ENCODE results near the gene BARHL2. TPM values are rescaled to one million over a fixed set of nuclear protein-coding genes. Genes with fewer than 3 reads are reported as not detected.

BARHL2 gene
- total and polyA plus RNA-seq, 11 donors, result not detected

GRCh38 chr1:90719330-90720144, 2.4 kb upstream of the BARHL2 start:
- peak in 1 of 4 donors; percentile 29 for ATAC-seq

GRCh38 chr1:90718411-90719329, 1.6 kb upstream of the BARHL2 start:
- peaks cover 0 to 8% (median 0%) of the 10 kb centered on the region in 12 donors for H3K9me3 ChIP-seq
- WGBS, 4 donors, result 2 to 4% (median 3%) methylated on average over 40 to 66 of the region's 66 CpGs
- DNase-seq (no peak), ATAC-seq (no peak)
- no peak overlapping the region for H3K27ac ChIP-seq
- H3K4me3 ChIP-seq, result peak overlapping the region in 11 of 12 donors; percentile 8 to 46 (median 28)
- no peak for TF ChIP-seq POLR2A (IDR thresholded peaks at IDR 0.05)
- TF ChIP-seq CTCF (IDR thresholded peaks at IDR 0.05), result no peak
- H3K4me1 ChIP-seq, result peaks cover 0 to 41% (median 15%) of the 10 kb centered on the region in 12 donors
- intact Hi-C loops (cut with DNase I), result loop anchor here in 2 of 10 donors (5.0 to 10.0 kb wide), 2 partner anchors 136 to 449 kb away; no protein-coding TSS in a partner anchor
- peaks cover 74 to 100% (median 93%) of the 10 kb centered on the region in 9 donors for H3K27me3 ChIP-seq
- H3K36me3 ChIP-seq, result no peaks in the 10 kb centered on the region

More at GRCh38 chr1:90719330-90720144, 2.4 kb upstream of the BARHL2 start:
- Histone ChIP-seq H3K4me3 (no peak overlapping the region), H3K27me3 (peaks cover 74 to 100% (median 93%) of the 10 kb centered on the region in 9 donors), H3K9me3 (peaks cover 0 to 8% (median 0%) of the 10 kb centered on the region in 12 donors), H3K27ac (no peak overlapping the region), H3K4me1 (peaks cover 0 to 46% (median 20%) of the 10 kb centered on the region in 12 donors), H3K36me3 (no peaks in the 10 kb centered on the region)
- DNase-seq, result no peak
- intact Hi-C loops (cut with DNase I), result loop anchor here in 9 of 10 donors (5.0 to 10.0 kb wide), 9 partner anchors 115 to 448 kb away; partner anchors contain the start of gene ZNF644 (in 1 of the 9)
- WGBS, 4 donors, result 3 to 9% (median 7%) methylated on average over 44 to 55 of the region's 55 CpGs
- TF ChIP-seq CTCF (IDR thresholded peaks at IDR 0.05), result no peak
- no peak for TF ChIP-seq POLR2A (IDR thresholded peaks at IDR 0.05)

GRCh38 chr1:90717665-90718410, 736 bp upstream of the BARHL2 start:
- no peak for DNase-seq
- intact Hi-C loops (cut with DNase I), result loop anchor here in 2 of 10 donors (5.0 to 10.0 kb wide), 2 partner anchors 137 to 449 kb away; no protein-coding TSS in a partner anchor
- peak overlapping the region in 11 of 12 donors; percentile 8 to 46 (median 35) for H3K4me3 ChIP-seq
- peaks cover 74 to 100% (median 93%) of the 10 kb centered on the region in 9 donors for H3K27me3 ChIP-seq
- no peaks in the 10 kb centered on the region for H3K36me3 ChIP-seq
- no peak overlapping the region for H3K27ac ChIP-seq
- peaks cover 0 to 36% (median 10%) of the 10 kb centered on the region in 12 donors for H3K4me1 ChIP-seq
- TF ChIP-seq CTCF (IDR thresholded peaks at IDR 0.05), result no peak
- no peak for TF ChIP-seq POLR2A (IDR thresholded peaks at IDR 0.05)
- H3K9me3 ChIP-seq, result peaks cover 0 to 8% (median 0%) of the 10 kb centered on the region in 12 donors
- 1 to 5% (median 3%) methylated on average over 63 to 94 of the region's 94 CpGs for WGBS, 4 donors
- peak in 1 of 4 donors; percentile 69 for ATAC-seq

Data from heart left ventricle (tissue), 16 donors.